GM18498 (cell line): ENCODE results near the gene SSR4.

Source experiments
- ATAC-seq: cut with Tn5 transposase; IDR thresholded peaks from one replicate; pipeline ENCODE4 v1.9.1; 2021; ENCODE audit warnings: mild to moderate bottlenecking, moderate library complexity; ENCODE audit not compliant: unreplicated experiment

SSR4 gene

DNA sequence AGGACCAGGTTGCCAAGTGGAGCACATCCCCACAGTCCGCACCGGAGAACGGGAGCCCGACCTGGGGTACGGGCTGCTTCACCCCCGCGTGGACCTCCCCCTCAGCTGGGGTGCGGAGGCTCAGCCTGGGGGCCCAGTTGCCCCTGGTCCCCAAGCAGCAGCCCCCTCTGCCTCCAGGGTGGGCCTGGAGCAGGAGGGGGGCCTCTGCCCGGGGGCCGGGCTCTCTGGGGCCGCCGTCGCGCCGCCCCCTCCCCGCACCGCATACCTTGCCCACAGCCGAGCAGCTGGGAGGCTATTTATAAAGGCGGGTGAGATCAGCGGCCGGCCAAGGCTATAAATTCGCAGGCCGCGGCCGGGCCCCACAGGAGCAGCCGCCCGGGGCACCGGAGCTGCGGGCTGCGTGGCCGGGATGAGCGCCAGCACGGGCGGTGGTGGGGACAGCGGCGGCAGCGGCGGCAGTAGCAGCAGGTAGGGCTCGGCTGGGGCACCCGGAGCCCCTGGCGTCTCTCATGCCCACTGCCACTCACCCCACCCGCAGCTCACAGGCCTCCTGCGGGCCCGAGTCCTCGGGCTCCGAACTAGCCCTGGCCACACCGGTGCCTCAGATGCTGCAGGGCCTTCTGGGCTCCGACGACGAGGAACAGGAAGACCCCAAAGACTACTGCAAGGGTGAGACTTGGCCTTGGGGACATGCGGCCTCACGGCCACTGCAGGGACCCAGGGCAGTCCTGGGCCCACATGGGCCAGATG is 13.6 kb upstream of the SSR4 start, which contains the start of gene SRPK3:
TSS of gene SRPK3 (plus strand) at position 364 of the 750 bp plus-strand sequence. CDS start at position 410, 46 bp downstream.
- no peak for ATAC-seq

DNA sequence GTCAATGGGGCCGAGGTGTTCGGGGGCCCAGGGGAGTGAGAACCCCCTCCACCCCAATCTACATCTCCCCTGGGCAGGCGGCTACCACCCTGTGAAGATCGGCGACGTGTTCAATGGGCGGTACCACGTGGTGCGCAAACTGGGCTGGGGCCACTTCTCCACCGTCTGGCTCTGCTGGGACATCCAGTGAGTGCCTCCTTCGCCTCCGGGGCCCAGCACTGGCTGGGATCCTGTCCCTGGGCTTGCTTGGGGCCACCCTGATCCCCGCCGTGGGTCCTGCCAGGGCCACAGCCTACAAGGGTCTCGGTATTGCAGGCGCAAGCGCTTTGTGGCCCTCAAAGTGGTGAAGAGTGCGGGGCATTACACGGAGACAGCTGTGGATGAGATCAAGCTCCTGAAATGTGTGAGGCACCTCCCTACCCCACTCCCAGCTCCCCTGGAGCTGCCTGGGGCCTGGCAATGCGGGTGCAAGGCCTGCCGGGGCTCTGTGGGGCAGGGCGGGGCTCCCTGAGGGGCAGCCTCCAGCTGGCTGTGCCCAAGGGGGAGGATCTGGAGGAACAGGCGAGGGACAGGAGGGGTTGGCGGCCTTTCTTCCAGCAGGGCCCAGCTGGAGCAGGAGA is 12.9 kb upstream of the SSR4 start:
- ATAC-seq: no peak

DNA sequence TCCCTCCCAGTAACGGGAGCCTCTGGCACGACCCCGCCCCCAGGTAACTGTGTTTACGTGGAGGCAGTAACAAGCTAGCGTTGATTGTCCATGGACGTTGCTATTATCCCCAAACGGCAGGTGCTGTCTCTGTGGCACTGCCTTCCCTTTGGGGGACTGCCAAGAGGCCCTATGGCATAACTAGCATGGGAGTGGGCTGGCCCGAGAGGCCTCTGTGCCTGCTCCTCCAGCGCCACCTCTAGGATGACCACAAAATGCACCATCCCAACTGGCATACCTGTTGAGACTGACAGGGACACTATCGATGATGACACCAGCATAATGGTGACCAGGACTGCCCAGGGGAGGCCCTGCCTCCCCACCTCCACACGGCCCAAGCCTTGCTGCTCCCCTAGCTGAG is 12.2 kb upstream of the SSR4 start:
- no peak for ATAC-seq

DNA sequence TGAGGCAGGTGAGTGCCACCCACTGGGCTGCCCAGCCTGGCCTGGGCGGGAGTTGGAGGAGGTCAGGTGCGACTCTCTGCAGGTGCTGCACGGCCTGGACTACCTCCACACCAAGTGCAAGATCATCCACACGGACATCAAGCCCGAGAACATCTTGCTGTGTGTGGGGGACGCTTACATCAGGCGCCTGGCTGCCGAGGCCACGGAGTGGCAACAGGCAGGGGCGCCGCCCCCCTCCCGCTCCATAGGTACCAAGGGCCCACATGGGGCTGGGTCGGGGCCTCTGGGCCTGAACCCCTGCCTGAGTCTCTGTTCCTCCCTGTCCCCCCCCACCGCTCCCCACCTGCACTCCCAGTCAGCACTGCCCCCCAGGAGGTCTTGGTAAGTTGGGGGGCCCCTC is 11.6 kb upstream of the SSR4 start:
- no peak for ATAC-seq

DNA sequence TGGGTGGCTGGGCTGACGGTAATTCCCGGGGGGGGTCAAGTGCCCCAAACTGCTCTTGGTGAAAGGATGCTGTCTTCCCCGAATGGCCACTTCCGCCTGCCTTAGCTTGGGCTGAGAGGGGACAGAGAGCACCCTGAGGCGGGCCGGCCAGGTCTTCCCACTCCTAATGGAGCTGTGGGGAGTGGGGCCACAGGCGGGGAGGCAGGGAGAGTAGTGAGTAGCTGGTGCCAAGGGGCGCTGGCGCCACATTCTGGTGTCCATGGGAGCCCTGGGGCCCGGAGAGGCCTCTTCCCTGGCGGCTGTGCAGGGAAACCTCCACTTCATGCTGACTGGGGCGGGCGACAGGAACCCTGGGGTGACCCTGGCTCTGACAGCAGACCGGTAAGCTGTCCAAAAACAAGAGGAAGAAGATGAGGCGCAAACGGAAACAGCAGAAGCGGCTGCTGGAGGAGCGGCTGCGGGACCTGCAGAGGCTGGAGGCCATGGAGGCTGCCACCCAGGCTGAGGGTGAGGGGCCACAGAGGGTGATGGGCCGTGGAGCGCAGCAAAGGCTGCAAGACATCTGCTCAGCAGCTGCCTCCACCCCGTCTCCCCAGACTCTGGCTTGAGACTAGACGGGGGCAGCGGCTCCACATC is 11.0 kb upstream of the SSR4 start:
- no peak for ATAC-seq

DNA sequence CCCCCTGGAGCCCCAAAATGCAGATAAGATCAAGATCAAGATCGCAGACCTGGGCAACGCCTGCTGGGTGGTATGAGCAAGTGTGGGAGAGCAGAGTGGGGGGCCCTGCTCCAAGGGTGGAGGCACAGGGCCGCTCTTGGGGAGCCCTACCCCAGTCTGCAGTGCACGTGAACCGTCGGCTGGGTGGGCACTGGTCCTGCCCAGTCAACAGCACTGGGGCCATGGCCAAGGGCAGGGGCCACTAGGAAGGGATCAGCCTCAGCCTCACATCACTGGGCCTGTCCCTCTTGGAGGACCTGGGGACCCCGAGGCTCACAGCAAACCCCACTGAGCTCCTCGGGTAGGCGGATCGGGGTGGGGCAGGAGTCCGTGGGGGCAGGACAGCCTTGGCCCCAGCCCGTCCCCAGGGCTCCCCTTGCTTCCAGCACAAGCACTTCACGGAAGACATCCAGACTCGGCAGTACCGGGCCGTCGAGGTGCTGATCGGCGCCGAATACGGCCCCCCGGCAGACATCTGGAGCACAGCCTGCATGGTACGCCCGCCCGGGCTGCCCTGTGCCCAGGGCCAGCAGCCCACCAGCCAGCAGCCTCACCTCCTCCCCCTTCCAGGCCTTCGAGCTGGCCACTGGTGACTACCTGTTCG is 10.0 kb upstream of the SSR4 start:
- no peak for ATAC-seq

DNA sequence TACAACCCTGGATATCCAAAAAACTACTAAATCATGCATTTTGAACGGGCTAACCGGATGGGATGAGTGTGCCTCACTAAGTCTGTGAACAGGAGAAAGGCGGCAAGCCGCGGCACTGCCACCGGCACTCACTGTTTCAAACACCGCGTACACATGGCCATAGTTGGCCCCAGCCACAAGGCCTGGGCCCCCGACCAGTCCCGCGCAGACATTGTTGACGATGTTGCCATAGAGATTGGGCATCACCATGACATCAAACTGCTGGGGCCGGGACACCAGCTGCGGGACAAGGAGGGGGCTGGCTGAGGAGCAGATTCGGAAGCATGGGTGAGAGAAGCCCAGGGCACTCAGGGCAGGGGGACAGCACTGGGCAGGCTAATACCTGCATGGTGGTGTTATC is 7.8 kb upstream of the SSR4 start:
- ATAC-seq: no peak

DNA sequence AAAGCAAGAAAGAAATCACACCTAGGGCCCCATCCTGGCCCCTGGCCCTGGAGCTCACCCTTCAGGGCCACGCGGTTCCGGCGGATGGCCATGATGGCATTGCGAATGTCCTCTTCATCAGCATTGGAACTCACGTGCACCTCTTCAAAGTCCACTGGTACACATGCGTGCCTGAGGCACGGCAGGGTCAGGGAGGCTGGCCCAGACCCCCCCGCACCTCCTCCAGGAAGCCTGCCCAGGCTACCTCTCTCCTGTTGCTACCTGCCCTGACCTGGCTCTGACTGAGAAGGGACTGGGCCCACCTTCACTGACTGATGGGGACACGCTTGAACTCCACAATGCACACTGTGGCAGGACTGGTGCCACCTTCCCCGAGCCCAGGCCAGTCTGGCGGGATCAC is 4.8 kb upstream of the SSR4 start:
- no peak for ATAC-seq

DNA sequence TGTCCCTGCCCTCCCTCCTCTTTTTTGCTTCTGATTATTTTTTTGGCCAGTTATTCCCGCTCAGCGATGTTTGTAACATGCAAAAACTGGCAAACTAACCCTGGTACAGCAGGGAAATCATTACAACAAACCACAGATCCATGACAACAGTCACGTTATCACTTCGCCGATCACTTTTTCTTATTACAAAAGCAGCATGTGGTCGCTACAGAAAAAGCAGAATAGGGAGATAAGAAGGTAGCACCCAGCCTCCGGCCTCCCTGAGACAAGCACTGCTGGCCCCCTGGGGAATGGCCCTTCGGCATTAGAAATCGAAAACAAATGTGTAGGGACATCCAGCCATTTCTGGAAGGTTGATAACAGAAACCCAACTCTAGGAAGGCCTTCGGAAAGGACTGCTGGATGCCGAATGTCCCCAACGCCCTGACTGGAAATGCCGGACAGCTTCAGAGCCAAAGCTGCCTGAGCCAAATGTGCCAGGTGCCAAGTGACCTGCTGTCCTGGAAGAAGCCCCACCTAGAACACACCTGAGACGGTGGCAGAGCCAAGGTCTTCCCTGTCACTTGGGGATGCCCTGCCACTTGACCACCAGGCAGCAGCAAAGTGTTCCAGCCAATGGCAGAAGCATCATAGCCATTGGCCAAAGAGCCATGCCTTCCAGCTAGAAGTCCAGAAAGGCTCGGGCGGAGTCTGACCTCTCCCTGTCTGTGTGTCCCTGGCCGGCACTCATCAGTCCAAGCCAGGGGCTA is 3.2 kb upstream of the SSR4 start:
- ATAC-seq: no peak

DNA sequence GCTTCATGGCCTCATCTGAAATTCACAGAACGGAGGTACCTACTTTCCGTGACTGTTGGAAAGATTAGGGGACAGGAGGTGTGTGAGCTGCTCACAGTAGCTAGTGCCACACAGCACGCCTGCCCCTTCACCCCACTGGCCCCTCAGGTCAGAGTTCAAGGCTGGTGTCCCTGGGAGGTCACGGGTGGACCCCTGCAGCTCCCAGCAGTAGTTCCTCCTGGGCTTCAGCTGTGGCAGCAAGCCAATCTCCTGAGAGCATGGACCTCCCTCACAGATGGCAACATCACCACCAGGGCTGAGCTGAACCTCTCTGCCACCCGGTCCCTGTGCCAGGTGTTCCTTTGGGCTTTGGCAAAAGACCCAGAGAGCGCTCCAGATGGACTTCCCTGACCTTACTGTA is 2.1 kb upstream of the SSR4 start:
- no peak for ATAC-seq

DNA sequence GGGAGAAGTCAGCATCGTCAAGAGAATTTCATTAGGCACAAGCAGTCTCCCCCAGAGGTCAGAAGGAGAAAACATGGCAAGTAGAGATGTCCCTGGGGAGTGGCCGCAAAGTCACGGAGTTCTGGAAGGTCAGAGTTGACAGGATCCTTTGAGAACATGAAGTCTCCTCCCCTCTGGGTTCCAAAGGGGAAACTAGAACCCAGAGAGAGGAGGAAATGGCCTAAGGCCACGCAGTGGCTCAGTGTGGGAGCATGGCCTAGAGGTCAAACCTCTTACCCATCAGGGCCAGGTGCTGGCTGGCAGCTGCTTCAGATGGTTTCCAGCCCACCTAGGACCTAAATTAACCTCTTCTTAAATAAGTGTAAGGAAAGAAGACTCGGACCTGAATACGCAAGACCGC is 1.2 kb upstream of the SSR4 start:
- no peak for ATAC-seq

DNA sequence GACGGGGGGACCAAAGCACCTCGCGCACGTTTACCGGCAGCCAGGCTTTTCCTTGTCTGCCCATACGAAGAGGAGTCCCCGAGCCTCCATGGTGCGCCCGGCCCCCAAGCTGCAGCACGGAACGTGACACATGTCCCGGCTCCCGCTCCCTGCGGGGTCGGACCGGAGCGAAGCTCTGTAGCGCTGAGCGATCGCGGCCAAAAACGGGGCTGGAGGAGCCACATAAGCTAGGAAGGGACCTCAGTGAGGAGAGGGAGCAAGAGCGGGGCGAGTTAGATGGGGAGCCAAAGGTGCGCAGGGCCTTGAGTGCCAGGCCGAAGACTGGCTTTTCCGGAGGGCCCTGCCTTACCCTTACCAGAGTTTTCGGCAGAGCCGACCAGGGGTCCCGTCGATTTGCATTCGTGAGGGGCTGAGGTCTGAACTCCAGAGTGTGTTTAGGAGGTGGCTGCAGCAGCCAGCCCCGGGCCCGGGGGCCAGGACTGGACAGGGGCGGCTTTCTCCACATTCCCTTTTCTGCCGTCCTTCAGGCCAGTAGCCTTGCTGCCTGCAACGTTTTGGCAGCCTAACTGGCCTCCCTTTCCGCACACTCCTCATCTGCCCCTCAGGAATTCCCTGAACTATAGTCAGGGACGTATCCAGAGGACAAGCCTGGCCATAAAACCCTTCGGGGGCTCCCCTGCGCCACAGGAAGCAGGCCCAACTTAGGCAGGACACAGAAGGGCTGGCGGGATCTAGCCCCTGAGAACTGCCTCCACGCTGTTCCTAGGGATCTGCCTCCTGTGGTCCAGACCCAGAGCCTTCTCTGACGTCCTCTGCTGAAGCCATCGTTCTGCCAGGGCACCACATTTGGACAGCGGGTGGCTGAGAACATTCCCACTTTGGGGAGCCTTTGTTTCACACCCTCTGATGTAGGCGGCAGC is 689 bp downstream of the SSR4 start:
- ATAC-seq: no peak

DNA sequence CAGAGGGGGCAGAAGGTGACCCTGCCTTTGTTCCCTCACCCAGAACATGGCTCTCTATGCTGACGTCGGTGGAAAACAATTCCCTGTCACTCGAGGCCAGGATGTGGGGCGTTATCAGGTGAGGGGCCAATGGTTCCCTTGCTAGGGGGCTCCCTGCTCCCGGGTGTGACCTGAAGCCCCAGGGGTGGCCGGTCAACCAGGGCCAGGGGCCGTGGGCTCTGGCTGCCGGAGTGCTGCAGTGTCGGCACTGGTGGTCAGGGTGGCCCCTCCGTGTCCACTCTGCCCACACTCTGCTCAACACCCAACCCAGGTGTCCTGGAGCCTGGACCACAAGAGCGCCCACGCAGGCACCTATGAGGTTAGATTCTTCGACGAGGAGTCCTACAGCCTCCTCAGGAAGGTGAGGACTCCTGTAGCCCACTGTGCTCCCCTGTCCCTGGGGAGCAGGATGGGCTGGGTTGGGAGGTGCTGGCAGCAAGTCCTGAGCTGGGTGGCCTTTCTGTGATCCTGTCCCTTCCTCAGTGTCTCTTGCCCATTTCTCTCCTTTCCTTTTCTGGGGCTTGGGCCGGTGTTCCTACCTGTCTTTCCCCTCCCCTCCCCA is 3.0 kb downstream of the SSR4 start:
- no peak for ATAC-seq

DNA sequence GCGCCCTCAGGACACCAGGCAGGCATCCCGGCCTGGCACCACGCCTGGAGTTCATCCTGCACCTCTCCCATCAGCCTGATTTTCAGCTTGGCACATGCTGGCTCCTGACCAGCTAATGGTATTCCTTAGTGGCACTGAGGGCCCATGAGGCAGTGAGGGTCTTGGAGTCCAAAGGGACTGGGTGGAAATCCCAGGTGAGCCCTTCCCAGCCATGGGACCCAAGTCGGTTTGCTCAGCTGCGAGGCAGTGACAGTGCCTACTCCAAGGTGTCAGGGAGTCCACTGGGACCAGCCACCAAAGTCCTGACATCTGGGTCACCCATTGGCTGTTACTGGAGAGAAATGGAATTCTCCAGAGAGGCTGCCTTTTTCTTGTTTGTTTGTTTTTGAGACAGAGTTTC is 4.9 kb downstream of the SSR4 start:
- ATAC-seq: no peak

DNA sequence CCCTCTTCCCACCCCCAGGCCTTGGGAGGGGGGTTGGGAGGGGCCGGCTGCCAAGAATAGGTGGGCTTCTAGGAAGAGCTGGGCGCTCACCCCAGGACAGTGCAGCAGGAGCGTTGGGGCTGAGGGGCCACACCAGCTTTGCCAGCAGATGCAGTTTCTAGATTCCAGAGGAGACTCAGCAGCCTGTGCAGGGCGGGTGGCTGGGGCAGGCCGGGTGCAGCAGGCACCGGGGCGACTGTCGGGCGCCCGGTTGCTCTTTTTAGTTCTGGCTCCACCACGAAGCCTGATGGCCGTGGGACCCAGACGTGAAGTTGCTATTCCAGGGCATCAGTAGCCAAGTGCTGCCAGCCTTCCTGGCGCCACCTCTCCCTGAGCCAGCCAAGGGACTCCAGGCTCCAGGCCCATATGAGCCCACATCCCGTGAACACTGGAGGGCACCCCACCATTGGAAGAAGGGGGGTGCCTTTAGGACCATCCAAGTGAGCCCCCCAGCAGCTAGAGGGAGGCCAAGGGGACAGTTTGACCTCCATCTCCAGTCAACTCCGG is 5.8 kb downstream of the SSR4 start:
- ATAC-seq: no peak

DNA sequence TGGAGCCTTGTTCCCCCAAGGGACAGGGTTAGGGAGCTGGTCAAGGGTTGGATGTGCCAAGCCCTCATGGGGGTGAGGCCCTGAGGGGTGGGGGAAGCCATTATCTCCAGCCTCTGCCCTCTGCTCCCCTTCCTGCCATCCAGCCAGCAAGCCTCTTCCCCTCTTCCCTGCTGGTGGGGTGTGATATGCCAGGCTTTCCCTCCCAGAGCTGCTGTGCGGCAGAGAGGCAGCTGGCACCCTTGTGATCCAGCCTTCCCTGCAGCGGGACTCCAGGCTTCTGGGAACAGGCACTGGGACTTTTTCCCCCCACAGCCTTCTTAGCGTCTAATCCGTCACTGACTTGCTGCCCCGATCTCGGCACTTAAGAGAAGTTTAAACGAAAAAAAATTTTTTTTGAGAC is 6.3 kb downstream of the SSR4 start:
- ATAC-seq: no peak

DNA sequence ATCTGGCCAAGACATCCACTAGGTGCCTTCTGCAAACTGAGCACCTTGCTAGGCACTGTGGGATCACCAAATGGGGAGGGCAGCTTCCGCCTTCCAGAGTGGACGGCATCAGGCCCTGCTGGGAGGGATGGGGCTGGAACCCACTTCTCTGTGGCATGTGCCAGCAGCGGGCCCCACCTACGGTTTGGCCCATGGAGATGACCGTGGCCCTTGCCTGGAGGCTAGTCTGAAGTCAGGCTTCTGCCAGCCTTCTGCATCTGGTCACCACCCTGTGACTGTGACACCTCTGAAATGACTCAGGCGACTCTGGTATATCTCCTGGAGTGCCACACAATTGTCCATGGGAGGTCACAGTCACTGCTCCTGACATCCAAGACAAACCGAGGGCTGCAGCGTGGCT is 7.2 kb downstream of the SSR4 start:
- no peak for ATAC-seq

DNA sequence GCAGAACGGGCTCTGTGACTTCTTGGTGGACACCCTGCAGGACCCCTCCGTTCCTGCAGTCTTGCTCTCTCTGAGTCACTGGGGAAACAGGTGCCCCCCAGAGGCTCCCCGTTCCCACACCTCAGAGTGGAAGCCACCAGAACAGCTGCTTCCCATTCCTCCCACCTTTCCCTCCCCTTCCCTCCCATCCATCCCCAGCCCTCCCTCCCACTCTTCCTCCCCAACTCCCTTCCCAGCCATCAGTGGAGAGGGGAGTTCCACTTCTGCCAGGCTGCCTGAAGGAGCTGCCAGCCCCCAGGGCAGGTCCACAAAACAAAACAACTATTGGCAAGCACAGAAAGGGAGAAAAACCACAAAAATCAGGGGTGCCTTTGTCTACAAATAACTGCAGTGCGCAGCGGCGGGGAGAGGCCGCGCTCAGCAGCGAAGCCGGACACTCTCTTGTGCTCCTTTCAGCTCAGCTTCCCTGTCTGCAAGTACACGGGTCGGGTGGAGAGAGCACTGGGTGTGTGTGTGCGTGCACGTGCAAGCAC is 8.1 kb downstream of the SSR4 start:
- ATAC-seq: no peak
